HepG2 (cell line): ENCODE results near the gene ACOXL. TPM values are rescaled to one million over a fixed set of nuclear protein-coding genes. Genes with fewer than 3 reads are reported as not detected.

ENCODE experiments used
- ATF5 ChIP-seq: sonication (generic); formaldehyde crosslinking; IDR thresholded peaks from 2 replicates; pipeline ENCODE4 v1.4.0; 2020; ENCODE audit warnings: mild to moderate bottlenecking, low read depth, missing genetic modification reagents
- CREM ChIP-seq, 2 experiments: sonication (generic) in 1 of 2; formaldehyde crosslinking in 1 of 2; IDR thresholded peaks; 2 replicates each; pipeline versions ENCODE4 v1.4.0 to v1.6.1; 2016 to 2020; ENCODE audit warnings: antibody characterized with exemption in 1 of 2, mild to moderate bottlenecking in 1 of 2, missing genetic modification reagents in 1 of 2
- FOXK2 ChIP-seq: fragments of 450-650 bp; IDR thresholded peaks from 2 replicates; pipeline ENCODE4 v1.6.1; 2016
- KDM3A ChIP-seq: IDR thresholded peaks from 2 replicates; pipeline ENCODE4 v1.6.1; 2018; ENCODE audit warnings: low read depth, missing compliant biosample characterization
- MTF2 ChIP-seq: sonication (generic); formaldehyde crosslinking; IDR thresholded peaks from 2 replicates; pipeline ENCODE4 v1.5.0; 2020; ENCODE audit warnings: missing genetic modification reagents, borderline replicate concordance
- NFIB ChIP-seq: sonication (generic); formaldehyde crosslinking; IDR thresholded peaks from 2 replicates; pipeline ENCODE4 v1.9.0; 2021; ENCODE audit warnings: missing genetic modification reagents, mild to moderate bottlenecking, borderline replicate concordance
- PHF21A ChIP-seq: sonication (generic); formaldehyde crosslinking; IDR thresholded peaks from 2 replicates; pipeline ENCODE4 v1.5.0; 2020; ENCODE audit warnings: mild to moderate bottlenecking, missing genetic modification reagents
- RELA ChIP-seq: sonication (generic); formaldehyde crosslinking; IDR thresholded peaks from 2 replicates; pipeline ENCODE4 v1.4.0; 2020; ENCODE audit warnings: missing genetic modification reagents
- TAF15 ChIP-seq: fragments of 200-400 bp; formaldehyde crosslinking; IDR thresholded peaks from one replicate; pipeline ENCODE4 v1.6.1; 2018; ENCODE audit warnings: mild to moderate bottlenecking, low read depth, low read length; ENCODE audit not compliant: poor library complexity, severe bottlenecking
- TBP ChIP-seq: sonication (generic); formaldehyde crosslinking; IDR thresholded peaks from 2 replicates; pipeline ENCODE4 v1.5.0; 2020; ENCODE audit warnings: missing genetic modification reagents
- ZNF33B ChIP-seq: sonication (generic); formaldehyde crosslinking; IDR thresholded peaks from 2 replicates; pipeline ENCODE4 v1.5.1; 2020; ENCODE audit warnings: mild to moderate bottlenecking, missing genetic modification reagents
- ZNF724P ChIP-seq: sonication (generic); formaldehyde crosslinking; IDR thresholded peaks from 2 replicates; pipeline ENCODE4 v1.8.0; 2022; ENCODE audit warnings: missing genetic modification reagents, borderline replicate concordance
- polyA plus RNA-seq, 8 experiments: library from polyadenylated mRNA; depleted of rRNA in 3 of 8; stranded (reverse) in 7 of 8; unstranded in 1 of 8; fragments of >200 nt; fragmentation: Illumina TruSeq in 4 of 8; extraction: Trizol in 4 of 8; gene quantifications; 2 replicates each; pipeline versions ENCODE4 v1.2.1 to v1.2.3, GENCODE V29; 2011 to 2016; ENCODE audit warnings: low read depth in 4 of 8, missing spikeins in 1 of 8, mixed read lengths in 1 of 8; ENCODE audit not compliant: insufficient read depth in 1 of 8
- total RNA-seq, 5 experiments: library from RNA; depleted of rRNA; stranded (reverse); fragments of >200 nt; fragmentation: Illumina TruSeq; extraction: Trizol; gene quantifications; 2 replicates each; pipeline ENCODE4 v1.2.3, GENCODE V29; 2016; ENCODE audit warnings: low read depth in 1 of 5
- TF ChIP-seq, protein P1 (sequence below): fragments of 450-650 bp; IDR thresholded peaks from 2 replicates; pipeline ENCODE4 v1.6.1; 2017; ENCODE audit warnings: mild to moderate bottlenecking
- TF ChIP-seq, protein P2 (sequence below): IDR thresholded peaks from 2 replicates; pipeline ENCODE4 v1.6.1; 2016; ENCODE audit warnings: low read depth, borderline replicate concordance
- TF ChIP-seq, protein P3 (sequence below): sonication (generic); formaldehyde crosslinking; IDR thresholded peaks from 2 replicates; pipeline ENCODE4 v1.8.1; 2023; ENCODE audit warnings: mild to moderate bottlenecking, missing genetic modification reagents, borderline replicate concordance
- TF ChIP-seq, protein P4 (sequence below): sonication (generic); formaldehyde crosslinking; IDR thresholded peaks from 2 replicates; pipeline ENCODE4 v1.9.0; 2021; ENCODE audit warnings: missing genetic modification reagents, borderline replicate concordance
- TF ChIP-seq, protein P5 (sequence below), 2 experiments: sonication (generic) in 1 of 2; formaldehyde crosslinking in 1 of 2; IDR thresholded peaks; 2 replicates each; pipeline versions ENCODE4 v1.5.1 to v1.6.1; 2011 to 2020; ENCODE audit warnings: borderline replicate concordance in 1 of 2, low read depth in 1 of 2, low read length in 1 of 2, mild to moderate bottlenecking in 1 of 2, missing genetic modification reagents in 1 of 2, moderate library complexity in 1 of 2
- TF ChIP-seq, protein P6 (sequence below): sonication (generic); formaldehyde crosslinking; IDR thresholded peaks from 2 replicates; pipeline ENCODE4 v1.5.0; 2020; ENCODE audit warnings: missing genetic modification reagents

The ACOXL gene
- total and polyA plus RNA-seq, 2 of the 13 experiments (the other 11 are each of a cell fraction or from before 2014, with no cell fraction given), result not detected

DNA sequence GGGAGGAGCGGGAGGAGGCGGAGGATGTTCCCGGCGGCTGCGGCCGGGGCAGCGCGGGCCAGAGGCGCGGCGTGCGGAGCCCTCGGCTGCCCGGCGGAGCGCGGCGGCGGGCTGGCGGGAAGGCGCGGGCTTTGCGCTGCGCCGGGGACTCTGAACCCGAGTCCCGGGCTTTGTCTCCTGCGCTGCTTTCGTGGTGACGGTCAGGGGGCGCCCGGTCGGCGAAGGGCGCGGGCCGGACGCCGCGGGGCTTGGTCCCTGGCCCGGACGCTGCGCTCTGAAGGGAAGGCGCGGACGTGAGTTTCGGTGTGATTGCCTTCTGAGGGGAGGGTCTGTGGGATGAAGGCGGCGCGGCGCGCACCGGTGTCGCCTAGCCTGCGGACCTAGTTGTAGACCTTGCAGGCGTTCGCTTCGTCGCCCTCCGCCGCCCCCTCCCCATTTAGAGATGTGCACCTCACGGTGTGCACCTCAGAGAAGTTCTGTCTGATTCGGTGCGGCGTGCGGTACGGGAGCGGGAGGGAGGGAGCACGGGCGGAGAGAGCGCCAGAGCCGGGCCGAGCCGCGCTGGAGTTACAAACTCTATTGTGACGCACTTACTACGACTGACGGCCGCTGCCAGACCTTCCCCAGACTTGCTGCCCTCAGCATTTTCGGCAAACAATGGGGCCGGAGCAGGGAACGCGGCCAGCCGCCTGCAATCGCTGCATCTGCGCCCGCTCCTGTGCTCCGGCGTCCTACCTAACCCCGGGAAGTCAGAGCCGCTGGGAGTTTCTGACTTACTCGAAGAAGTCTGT is 390.5 kb downstream of the ACOXL start (continued):
- TF ChIP-seq TBP (CRISPR knock-in tag) (no peak), ZNF724P (0 out of 2 replicates have a peak, but pooled peaks have one; percentile 26), CREM (IDR thresholded peaks at IDR 0.05) (peak; percentile 34; the same call in 1 of the 2 replicates), CREM (CRISPR knock-in tag; IDR thresholded peaks at IDR 0.05) (no peak), ATF5 (CRISPR knock-in tag) (no peak), RELA (no peak), MTF2 (CRISPR knock-in tag) (peak; percentile 33; the same call in 1 of the 2 replicates), FOXK2 (no peak), NFIB (CRISPR knock-in tag) (no peak), PHF21A (CRISPR knock-in tag) (peak; percentile 20; the same call in 1 of the 2 replicates), TAF15 (no peak), KDM3A (CRISPR knock-in tag) (peak; percentile 72; the same call in 1 of the 2 replicates), ZNF33B (peak; percentile 49; the same call in 1 of the 2 replicates)
- TF ChIP-seq, protein P1, sequence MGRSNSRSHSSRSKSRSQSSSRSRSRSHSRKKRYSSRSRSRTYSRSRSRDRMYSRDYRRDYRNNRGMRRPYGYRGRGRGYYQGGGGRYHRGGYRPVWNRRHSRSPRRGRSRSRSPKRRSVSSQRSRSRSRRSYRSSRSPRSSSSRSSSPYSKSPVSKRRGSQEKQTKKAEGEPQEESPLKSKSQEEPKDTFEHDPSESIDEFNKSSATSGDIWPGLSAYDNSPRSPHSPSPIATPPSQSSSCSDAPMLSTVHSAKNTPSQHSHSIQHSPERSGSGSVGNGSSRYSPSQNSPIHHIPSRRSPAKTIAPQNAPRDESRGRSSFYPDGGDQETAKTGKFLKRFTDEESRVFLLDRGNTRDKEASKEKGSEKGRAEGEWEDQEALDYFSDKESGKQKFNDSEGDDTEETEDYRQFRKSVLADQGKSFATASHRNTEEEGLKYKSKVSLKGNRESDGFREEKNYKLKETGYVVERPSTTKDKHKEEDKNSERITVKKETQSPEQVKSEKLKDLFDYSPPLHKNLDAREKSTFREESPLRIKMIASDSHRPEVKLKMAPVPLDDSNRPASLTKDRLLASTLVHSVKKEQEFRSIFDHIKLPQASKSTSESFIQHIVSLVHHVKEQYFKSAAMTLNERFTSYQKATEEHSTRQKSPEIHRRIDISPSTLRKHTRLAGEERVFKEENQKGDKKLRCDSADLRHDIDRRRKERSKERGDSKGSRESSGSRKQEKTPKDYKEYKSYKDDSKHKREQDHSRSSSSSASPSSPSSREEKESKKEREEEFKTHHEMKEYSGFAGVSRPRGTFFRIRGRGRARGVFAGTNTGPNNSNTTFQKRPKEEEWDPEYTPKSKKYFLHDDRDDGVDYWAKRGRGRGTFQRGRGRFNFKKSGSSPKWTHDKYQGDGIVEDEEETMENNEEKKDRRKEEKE, result no peak
- TF ChIP-seq, protein P2, sequence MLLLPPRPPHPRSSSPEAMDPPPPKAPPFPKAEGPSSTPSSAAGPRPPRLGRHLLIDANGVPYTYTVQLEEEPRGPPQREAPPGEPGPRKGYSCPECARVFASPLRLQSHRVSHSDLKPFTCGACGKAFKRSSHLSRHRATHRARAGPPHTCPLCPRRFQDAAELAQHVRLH (CRISPR knock-in tag), result no peak
- TF ChIP-seq, protein P3, sequence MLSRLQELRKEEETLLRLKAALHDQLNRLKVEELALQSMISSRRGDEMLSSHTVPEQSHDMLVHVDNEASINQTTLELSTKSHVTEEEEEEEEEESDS, result no peak
- TF ChIP-seq, protein P4, sequence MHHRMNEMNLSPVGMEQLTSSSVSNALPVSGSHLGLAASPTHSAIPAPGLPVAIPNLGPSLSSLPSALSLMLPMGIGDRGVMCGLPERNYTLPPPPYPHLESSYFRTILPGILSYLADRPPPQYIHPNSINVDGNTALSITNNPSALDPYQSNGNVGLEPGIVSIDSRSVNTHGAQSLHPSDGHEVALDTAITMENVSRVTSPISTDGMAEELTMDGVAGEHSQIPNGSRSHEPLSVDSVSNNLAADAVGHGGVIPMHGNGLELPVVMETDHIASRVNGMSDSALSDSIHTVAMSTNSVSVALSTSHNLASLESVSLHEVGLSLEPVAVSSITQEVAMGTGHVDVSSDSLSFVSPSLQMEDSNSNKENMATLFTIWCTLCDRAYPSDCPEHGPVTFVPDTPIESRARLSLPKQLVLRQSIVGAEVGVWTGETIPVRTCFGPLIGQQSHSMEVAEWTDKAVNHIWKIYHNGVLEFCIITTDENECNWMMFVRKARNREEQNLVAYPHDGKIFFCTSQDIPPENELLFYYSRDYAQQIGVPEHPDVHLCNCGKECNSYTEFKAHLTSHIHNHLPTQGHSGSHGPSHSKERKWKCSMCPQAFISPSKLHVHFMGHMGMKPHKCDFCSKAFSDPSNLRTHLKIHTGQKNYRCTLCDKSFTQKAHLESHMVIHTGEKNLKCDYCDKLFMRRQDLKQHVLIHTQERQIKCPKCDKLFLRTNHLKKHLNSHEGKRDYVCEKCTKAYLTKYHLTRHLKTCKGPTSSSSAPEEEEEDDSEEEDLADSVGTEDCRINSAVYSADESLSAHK (CRISPR knock-in tag), result no peak
- TF ChIP-seq, protein P5, sequence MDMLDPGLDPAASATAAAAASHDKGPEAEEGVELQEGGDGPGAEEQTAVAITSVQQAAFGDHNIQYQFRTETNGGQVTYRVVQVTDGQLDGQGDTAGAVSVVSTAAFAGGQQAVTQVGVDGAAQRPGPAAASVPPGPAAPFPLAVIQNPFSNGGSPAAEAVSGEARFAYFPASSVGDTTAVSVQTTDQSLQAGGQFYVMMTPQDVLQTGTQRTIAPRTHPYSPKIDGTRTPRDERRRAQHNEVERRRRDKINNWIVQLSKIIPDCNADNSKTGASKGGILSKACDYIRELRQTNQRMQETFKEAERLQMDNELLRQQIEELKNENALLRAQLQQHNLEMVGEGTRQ (IDR thresholded peaks at IDR 0.05; ENCODE audit: low read depth, low read length), result no peak
- TF ChIP-seq, protein P5 (CRISPR knock-in tag; IDR thresholded peaks at IDR 0.05; ENCODE audit: borderline replicate concordance), result no peak
- TF ChIP-seq, protein P6, sequence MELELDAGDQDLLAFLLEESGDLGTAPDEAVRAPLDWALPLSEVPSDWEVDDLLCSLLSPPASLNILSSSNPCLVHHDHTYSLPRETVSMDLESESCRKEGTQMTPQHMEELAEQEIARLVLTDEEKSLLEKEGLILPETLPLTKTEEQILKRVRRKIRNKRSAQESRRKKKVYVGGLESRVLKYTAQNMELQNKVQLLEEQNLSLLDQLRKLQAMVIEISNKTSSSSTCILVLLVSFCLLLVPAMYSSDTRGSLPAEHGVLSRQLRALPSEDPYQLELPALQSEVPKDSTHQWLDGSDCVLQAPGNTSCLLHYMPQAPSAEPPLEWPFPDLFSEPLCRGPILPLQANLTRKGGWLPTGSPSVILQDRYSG, result no peak
